HEK293T (cell line): ENCODE measurements around the gene SPTLC2.

ENCODE experiments used
- CTCF ChIA-PET: fragments of 350-600 bp; formaldehyde crosslinking; extraction: SDS; loops from one replicate; lab custom pipeline; 2021; ENCODE audit warnings: antibody characterized with exemption, inconsistent platforms; lab: Yijun Ruan, JAX
- POLR2A ChIA-PET: fragments of 350-600 bp; formaldehyde crosslinking; extraction: SDS; loops from one replicate; lab custom pipeline; 2020; ENCODE audit warnings: antibody characterized with exemption, inconsistent platforms; lab: Yijun Ruan, JAX
- DNase-seq: peaks from one replicate; pipeline ENCODE4 v3.0.0; 2012; ENCODE audit warnings: mixed read lengths; ENCODE audit errors: extremely low spot score
- ARNT ChIP-seq: fragments of 450-650 bp; IDR thresholded peaks from 2 replicates; pipeline ENCODE4 v1.6.1; 2017; ENCODE audit warnings: mild to moderate bottlenecking
- BHLHE40 ChIP-seq: fragments of 450-650 bp; IDR thresholded peaks from 2 replicates; pipeline ENCODE4 v1.6.1; 2016; ENCODE audit warnings: mild to moderate bottlenecking, moderate library complexity, borderline replicate concordance
- CTBP1 ChIP-seq: fragments of 450-650 bp; IDR thresholded peaks from 2 replicates; pipeline ENCODE4 v1.6.1; 2016; ENCODE audit warnings: borderline replicate concordance
- ELF4 ChIP-seq: fragments of 450-650 bp; IDR thresholded peaks from 2 replicates; pipeline ENCODE4 v1.6.1; 2017; ENCODE audit warnings: antibody characterized with exemption
- FOXA1 ChIP-seq: fragments of 450-650 bp; IDR thresholded peaks from 2 replicates; pipeline ENCODE4 v1.6.1; 2016; ENCODE audit warnings: mild to moderate bottlenecking
- FOXK2 ChIP-seq: fragments of 450-650 bp; IDR thresholded peaks from 2 replicates; pipeline ENCODE4 v1.6.1; 2016; ENCODE audit warnings: mild to moderate bottlenecking
- FOXM1 ChIP-seq: fragments of 450-650 bp; IDR thresholded peaks from 2 replicates; pipeline ENCODE4 v1.6.1; 2017; ENCODE audit warnings: mild to moderate bottlenecking, borderline replicate concordance
- HDGF ChIP-seq: fragments of 450-650 bp; IDR thresholded peaks from 2 replicates; pipeline ENCODE4 v1.6.1; 2017; ENCODE audit warnings: antibody characterized with exemption, borderline replicate concordance
- L3MBTL2 ChIP-seq: fragments of 450-650 bp; conservative IDR thresholded peaks from 2 replicates; pipeline ENCODE4 v1.6.1; 2016; ENCODE audit warnings: mild to moderate bottlenecking
- LEF1 ChIP-seq: fragments of 450-650 bp; IDR thresholded peaks from 2 replicates; pipeline ENCODE4 v1.6.1; 2017; ENCODE audit warnings: mild to moderate bottlenecking, borderline replicate concordance
- NFRKB ChIP-seq: fragments of 450-650 bp; IDR thresholded peaks from 2 replicates; pipeline ENCODE4 v1.6.1; 2016; ENCODE audit warnings: mild to moderate bottlenecking, moderate library complexity
- PKNOX1 ChIP-seq: fragments of 450-650 bp; IDR thresholded peaks from 2 replicates; pipeline ENCODE4 v1.6.1; 2016
- SP1 ChIP-seq: fragments of 450-650 bp; IDR thresholded peaks from 2 replicates; pipeline ENCODE4 v1.6.1; 2017
- SUZ12 ChIP-seq: fragments of 450-650 bp; IDR thresholded peaks from 2 replicates; pipeline ENCODE4 v1.6.1; 2016; ENCODE audit warnings: mild to moderate bottlenecking
- TARDBP ChIP-seq: fragments of 450-650 bp; IDR thresholded peaks from 2 replicates; pipeline ENCODE4 v1.6.1; 2016
- ZNF384 ChIP-seq: fragments of 450-650 bp; IDR thresholded peaks from 2 replicates; pipeline ENCODE4 v1.6.1; 2016

Gene SPTLC2

GRCh38 chr14:77609922-77610321 is 6.5 kb downstream of the SPTLC2 start:
- ChIA-PET CTCF (no interaction called here), POLR2A (no interaction called here)
- TF ChIP-seq TARDBP (no peak), BHLHE40 (no peak), SUZ12 (no peak), FOXM1 (no peak), CTBP1 (no peak), L3MBTL2 (no peak)

GRCh38 chr14:77607741-77608302 is 8.6 kb downstream of the SPTLC2 start:
- POLR2A ChIA-PET, result no interaction called here
- CTCF ChIA-PET, result interaction anchor here (0.8 to 1.3 kb wide), 4 partner anchors 15 to 554 kb away, joined by 3 to 6 read pairs (median 4); no protein-coding TSS in a partner anchor
- TF ChIP-seq ZNF384, result no peak
- no peak for TF ChIP-seq L3MBTL2
- TF ChIP-seq TARDBP, result no peak
- no peak for TF ChIP-seq PKNOX1
- TF ChIP-seq ARNT, result no peak
- no peak for TF ChIP-seq FOXK2
- no peak for TF ChIP-seq BHLHE40
- TF ChIP-seq SUZ12, result no peak
- no peak for TF ChIP-seq HDGF
- no peak for TF ChIP-seq LEF1
- no peak for TF ChIP-seq CTBP1
- no peak for TF ChIP-seq ELF4
- no peak for TF ChIP-seq SP1
- TF ChIP-seq FOXM1, result no peak
- no peak for TF ChIP-seq NFRKB
- no peak for TF ChIP-seq FOXA1
- DNase-seq, result no peak

More at GRCh38 chr14:77609922-77610321, 6.5 kb downstream of the SPTLC2 start:
- DNase-seq, result no peak

- ChIA-PET POLR2A (no interaction called here), CTCF (interaction anchor here (0.7 kb wide), 1 partner anchor 53 kb away, joined by 3 read pairs; no protein-coding TSS in a partner anchor)
- TF ChIP-seq NFRKB, result no peak
- no peak for TF ChIP-seq SUZ12
- TF ChIP-seq LEF1, result no peak
- no peak for TF ChIP-seq BHLHE40
- no peak for TF ChIP-seq ARNT
- TF ChIP-seq FOXM1, result no peak
- no peak for TF ChIP-seq SP1
- no peak for TF ChIP-seq CTBP1
- TF ChIP-seq ELF4, result no peak
- TF ChIP-seq TARDBP, result no peak
- no peak for TF ChIP-seq PKNOX1
- TF ChIP-seq FOXK2, result no peak
- TF ChIP-seq L3MBTL2, result no peak
- no peak for TF ChIP-seq ZNF384
- no peak for TF ChIP-seq FOXA1
- no peak for TF ChIP-seq HDGF
- DNase-seq, result no peak
Observed at GRCh38 chr14:77605392-77605972, 11.0 kb downstream of the SPTLC2 start.

- POLR2A ChIA-PET, result interaction anchor here (1.4 kb wide), 1 partner anchor 13 kb away, joined by 3 read pairs; the partner anchor contains the start of gene SPTLC2
- DNase-seq, result no peak
Observed at GRCh38 chr14:77603654-77604255, 12.7 kb downstream of the SPTLC2 start.

GRCh38 chr14:77603031-77603430 is 13.4 kb downstream of the SPTLC2 start:
- POLR2A ChIA-PET, result no interaction called here
- CTCF ChIA-PET, result no interaction called here
- DNase-seq, result no peak
- TF ChIP-seq ELF4 (no peak), SP1 (no peak), ARNT (no peak), L3MBTL2 (no peak), NFRKB (no peak), CTBP1 (no peak), FOXM1 (no peak), PKNOX1 (no peak), SUZ12 (no peak), FOXK2 (no peak), ZNF384 (no peak)

More at GRCh38 chr14:77603654-77604255, 12.7 kb downstream of the SPTLC2 start:
- TF ChIP-seq LEF1, result no peak
- TF ChIP-seq L3MBTL2, result no peak
- TF ChIP-seq FOXK2, result no peak
- no peak for TF ChIP-seq HDGF
- no peak for TF ChIP-seq CTBP1
- no peak for TF ChIP-seq ZNF384
- TF ChIP-seq ELF4, result no peak
- no peak for TF ChIP-seq FOXM1
- TF ChIP-seq TARDBP, result no peak
- no peak for TF ChIP-seq FOXA1
- TF ChIP-seq BHLHE40, result no peak
- no peak for TF ChIP-seq NFRKB
- no peak for TF ChIP-seq SP1
- TF ChIP-seq SUZ12, result no peak
- TF ChIP-seq PKNOX1, result no peak
- TF ChIP-seq ARNT, result no peak
- CTCF ChIA-PET, result no interaction called here
